ENCODE measurements around the gene DBF4B.

GRCh38 chr17:44661835-44662234, 46.6 kb upstream of the DBF4B start:
- TF ChIP-seq EZH2 (IDR thresholded peaks at IDR 0.05) = no peak
- no peak for TF ChIP-seq POLR2AphosphoS5 (IDR thresholded peaks at IDR 0.05; ENCODE audit: borderline replicate concordance, low read depth, low read length)
